Lung (tissue), 12 donors: ENCODE results near the gene JMJD1C. TPM values are rescaled to one million over a fixed set of nuclear protein-coding genes. Genes with fewer than 3 reads are reported as not detected.

Experiments used
- ATAC-seq: fragments of 200-7000 bp; cut with Tn5 transposase; one replicate; pipeline ENCODE4 v1.9.1; 2020; ENCODE audit warnings: moderate number of reproducible peaks; ENCODE audit not compliant: insufficient read depth, low FRiP score
- DNase-seq, 3 donors: peaks; one replicate each; pipeline ENCODE4 v3.0.0-alpha.2; 2013 to 2017
- H3K27ac ChIP-seq, 2 donors: one replicate each; pipeline ENCODE4 v1.5.1; 2013; ENCODE audit warnings: mild to moderate bottlenecking in 2 of 2, moderate library complexity in 2 of 2, control low read depth in 1 of 2, inconsistent platforms in 1 of 2, low read depth in 1 of 2, low read length in 1 of 2
- H3K27me3 ChIP-seq, 3 donors: one replicate each; pipeline ENCODE4 v1.5.1; 2013; ENCODE audit warnings: low read length in 2 of 3; ENCODE audit not compliant: control insufficient read depth in 3 of 3, insufficient read depth in 3 of 3
- H3K36me3 ChIP-seq, 4 donors: one replicate each; pipeline ENCODE4 v1.5.1; 2013; ENCODE audit warnings: low read length in 4 of 4, mild to moderate bottlenecking in 1 of 4, moderate library complexity in 1 of 4; ENCODE audit not compliant: control insufficient read depth in 4 of 4, insufficient read depth in 4 of 4
- H3K4me1 ChIP-seq, 5 donors: one replicate each; pipeline ENCODE4 v1.5.1; 2013; ENCODE audit warnings: low read length in 5 of 5, mild to moderate bottlenecking in 2 of 5, moderate library complexity in 1 of 5; ENCODE audit not compliant: control insufficient read depth in 5 of 5, insufficient read depth in 5 of 5
- H3K4me3 ChIP-seq: one replicate; pipeline ENCODE4 v1.5.1; 2013; ENCODE audit warnings: mild to moderate bottlenecking, control low read depth, moderate library complexity
- H3K9ac ChIP-seq, 2 donors: one replicate each; pipeline ENCODE4 v1.5.1; 2013; ENCODE audit warnings: low read length in 2 of 2, control low read depth in 1 of 2; ENCODE audit not compliant: insufficient read depth in 1 of 2
- H3K9me3 ChIP-seq, 4 donors: one replicate each; pipeline ENCODE4 v1.5.1; 2013; ENCODE audit warnings: low read length in 3 of 4, mild to moderate bottlenecking in 1 of 4, moderate library complexity in 1 of 4; ENCODE audit not compliant: control insufficient read depth in 4 of 4, insufficient read depth in 3 of 4
- CTCF ChIP-seq: IDR thresholded peaks from 2 replicates; pipeline ENCODE4 v1.5.1; 2012; ENCODE audit warnings: mild to moderate bottlenecking; ENCODE audit errors: control extremely low read depth, extremely low read depth
- WGBS, 2 donors: extraction: QIAGEN DNeasy Blood & Tissue Kit; methylation state at CpG; one replicate each; pipeline ENCODE4 v1.1.7; 2013; 5-methylcytosine and 5-hydroxymethylcytosine counted together
- polyA plus RNA-seq, 2 donors: library from polyadenylated mRNA; stranded (reverse); fragments of 200-250 nt; gene quantifications; one replicate each; pipeline ENCODE4 v1.2.1, GENCODE V29; 2013
- total RNA-seq, 2 donors: library from RNA; depleted of rRNA in 1 of 2; stranded (reverse); fragments of >200 nt in 1 of 2; gene quantifications; one replicate each; pipeline ENCODE4 v1.2.1, GENCODE V29; 2014 to 2021
- donor health status: control.
- donor health status: control.
- donor health status: Bipolar disorder and iron deficiency.
- donor health status: healthy.
- donor health status: DM: yes; HTN: yes; CAD: no.

JMJD1C gene
- total and polyA plus RNA-seq, 4 donors = 30.5 to 233 (median 71.2) TPM

GRCh38 chr10:63257778-63258177 lies 208.0 kb downstream of the JMJD1C start:
- H3K9ac ChIP-seq = no peak overlapping the region
- ATAC-seq = no peak
- DNase-seq = no peak
- no peak overlapping the region for H3K4me3 ChIP-seq
- no peaks in the 10 kb centered on the region for H3K9me3 ChIP-seq
- no peak for TF ChIP-seq CTCF
- WGBS, 2 donors = 69 to 75% methylated on average over 2 of the region's 2 CpGs
- H3K27ac ChIP-seq = no peak overlapping the region
- peaks cover 7 to 46% (median 15%) of the 10 kb centered on the region in 5 donors for H3K4me1 ChIP-seq
- H3K36me3 ChIP-seq = peaks cover 0 to 3% (median under 1%) of the 10 kb centered on the region in 4 donors
- no peaks in the 10 kb centered on the region for H3K27me3 ChIP-seq

- no peaks in the 10 kb centered on the region for H3K27me3 ChIP-seq
- peaks cover 7 to 45% (median 15%) of the 10 kb centered on the region in 5 donors for H3K4me1 ChIP-seq
- no peak for TF ChIP-seq CTCF
- H3K9me3 ChIP-seq = no peaks in the 10 kb centered on the region
- H3K27ac ChIP-seq = no peak overlapping the region
- DNase-seq (peak; percentile 52 to 93 (median 86)), ATAC-seq (no peak)
- H3K4me3 ChIP-seq = no peak overlapping the region
- peaks cover 0 to 3% (median 0%) of the 10 kb centered on the region in 4 donors for H3K36me3 ChIP-seq
- 10 to 24% methylated on average over 3 of the region's 3 CpGs for WGBS, 2 donors
- no peak overlapping the region for H3K9ac ChIP-seq
These were observed 209.6 kb downstream of the JMJD1C start for GRCh38 chr10:63256009-63256773.

GRCh38 chr10:63255316-63255715 lies 210.5 kb downstream of the JMJD1C start:
- Histone ChIP-seq H3K9me3 (no peaks in the 10 kb centered on the region), H3K27ac (no peak overlapping the region), H3K27me3 (no peaks in the 10 kb centered on the region), H3K9ac (no peak overlapping the region), H3K36me3 (peaks cover 0 to 3% (median 0%) of the 10 kb centered on the region in 4 donors), H3K4me1 (peaks cover 7 to 45% (median 15%) of the 10 kb centered on the region in 5 donors), H3K4me3 (no peak overlapping the region)
- TF ChIP-seq CTCF = no peak
- DNase-seq (no peak), ATAC-seq (no peak)
- WGBS, 2 donors = 63 to 75% methylated on average over 4 of the region's 4 CpGs

- H3K4me3 ChIP-seq = no peak overlapping the region
- no peak for DNase-seq
- no peaks in the 10 kb centered on the region for H3K9me3 ChIP-seq
- no peaks in the 10 kb centered on the region for H3K27me3 ChIP-seq
- no peak overlapping the region for H3K27ac ChIP-seq
- no peak overlapping the region for H3K9ac ChIP-seq
- 93% methylated on average over 4 of the region's 4 CpGs for WGBS, 2 donors
- no peak for ATAC-seq
- peaks cover 0 to 8% (median 3%) of the 10 kb centered on the region in 4 donors for H3K36me3 ChIP-seq
- H3K4me1 ChIP-seq = peaks cover 4 to 30% (median 14%) of the 10 kb centered on the region in 5 donors
- no peak for TF ChIP-seq CTCF
These were observed 212.7 kb downstream of the JMJD1C start for GRCh38 chr10:63253040-63253439.
